Endothelial cell of umbilical vein (primary cell): Measurements from ENCODE around the gene RNU6-9. TPM values are rescaled to one million over a fixed set of nuclear protein-coding genes. Genes with fewer than 3 reads are reported as not detected.
A peak's percentile ranks its signal among the peaks of the same experiment; 100 is the strongest.

ENCODE experiments used
- BruUV-seq: library from RNA; stranded (reverse); fragments of 400-500 nt; replicated peaks from 2 replicates; lab custom pipeline; 2021; lab: Mats Ljungman, UMichigan
- CTCF ChIA-PET: fragments of 300-600, 350-600 bp; sonication (Branson Sonifier 250); formaldehyde crosslinking; loops from one replicate; lab custom pipeline; 2021; ENCODE audit warnings: antibody characterized with exemption, inconsistent platforms; lab: Charles Lee
- POLR2A ChIA-PET: fragments of 300-600, 350-600 bp; sonication (Branson Sonifier 250); formaldehyde crosslinking; loops from one replicate; lab custom pipeline; 2021; ENCODE audit warnings: antibody characterized with exemption, inconsistent platforms; lab: Charles Lee
- DNase-seq: peaks from one replicate; pipeline ENCODE4 v3.0.0-alpha.2; 2011; ENCODE audit warnings: low read depth, low spot score
- FAIRE-seq: peaks from 2 replicates; lab custom pipeline; 2011; peaks lifted over from hg19 to GRCh38; lab: Jason Lieb, UNC
- H2AFZ ChIP-seq: 2 replicates; pipeline ENCODE4 v1.6.0; 2012; ENCODE audit warnings: low read depth, low read length, control low read depth, inconsistent platforms
- H3K27ac ChIP-seq: 2 replicates; pipeline ENCODE4 v1.5.1; 2011; ENCODE audit warnings: low read depth, mild to moderate bottlenecking, control low read depth, low read length, moderate library complexity; ENCODE audit not compliant: insufficient read depth
- H3K27me3 ChIP-seq, 2 experiments: 2 replicates each; pipeline versions ENCODE4 v1.6.0 to v1.6.1; 2011; ENCODE audit warnings: low read length in 2 of 2, mixed read lengths in 1 of 2; ENCODE audit not compliant: control insufficient read depth in 2 of 2, insufficient read depth in 2 of 2
- H3K36me3 ChIP-seq, 2 experiments: 2 replicates in 1 of 2; 3 replicates in 1 of 2; pipeline ENCODE4 v1.5.1; 2011; ENCODE audit warnings: low read length in 2 of 2, mild to moderate bottlenecking in 1 of 2, moderate library complexity in 1 of 2; ENCODE audit not compliant: control insufficient read depth in 2 of 2, insufficient read depth in 2 of 2; ENCODE audit errors: extremely low read depth in 1 of 2
- H3K4me1 ChIP-seq: 3 replicates; pipeline ENCODE4 v1.5.1; 2011; ENCODE audit warnings: mild to moderate bottlenecking, low read length; ENCODE audit not compliant: control insufficient read depth, insufficient read depth; ENCODE audit errors: extremely low read depth
- H3K4me2 ChIP-seq: 2 replicates; pipeline ENCODE4 v1.6.1; 2011; ENCODE audit warnings: low read length, control low read depth, mixed read lengths; ENCODE audit not compliant: insufficient read depth
- H3K4me3 ChIP-seq, 3 experiments: fragments of 200-600 bp in 1 of 3; sonication (generic), shearing (Covaris generic) in 1 of 3; replicated peaks in 1 of 3; 2 replicates each; pipeline ENCODE4 v1.5.1; 2011 to 2016; ENCODE audit warnings: control low read depth in 3 of 3, low read length in 3 of 3, mild to moderate bottlenecking in 2 of 3, inconsistent platforms in 1 of 3, low read depth in 1 of 3, moderate library complexity in 1 of 3; ENCODE audit not compliant: insufficient read depth in 1 of 3
- H3K79me2 ChIP-seq: 2 replicates; pipeline ENCODE4 v1.6.0; 2012; ENCODE audit warnings: low read length, inconsistent platforms; ENCODE audit not compliant: control insufficient read depth, insufficient read depth
- H3K9ac ChIP-seq: replicated peaks from 2 replicates; pipeline ENCODE3; 2011; ENCODE audit warnings: low read length, control low read depth; ENCODE audit not compliant: insufficient read depth; ENCODE audit errors: extremely low read depth
- H3K9me1 ChIP-seq: replicated peaks from 3 replicates; pipeline ENCODE4 v1.6.0; 2011; ENCODE audit warnings: mild to moderate bottlenecking, low read length; ENCODE audit not compliant: control insufficient read depth, insufficient read depth; ENCODE audit errors: extremely low read depth
- H3K9me3 ChIP-seq: replicated peaks from 2 replicates; pipeline ENCODE4 v1.5.1; 2012; ENCODE audit warnings: low read length, inconsistent platforms; ENCODE audit not compliant: control insufficient read depth, insufficient read depth
- H4K20me1 ChIP-seq: replicated peaks from 2 replicates; pipeline ENCODE3; 2011; ENCODE audit warnings: mild to moderate bottlenecking, low read length; ENCODE audit not compliant: control insufficient read depth, insufficient read depth; ENCODE audit errors: extremely low read depth
- EZH2 ChIP-seq: IDR thresholded peaks from 2 replicates; pipeline ENCODE4 v1.6.1; 2012; ENCODE audit warnings: borderline replicate concordance, low read depth, mild to moderate bottlenecking, moderate library complexity, low read length, inconsistent platforms; ENCODE audit not compliant: severe bottlenecking
- FOS ChIP-seq: IDR thresholded peaks from 2 replicates; pipeline ENCODE4 v1.6.1; 2011; ENCODE audit warnings: mild to moderate bottlenecking, low read length, moderate library complexity, borderline replicate concordance; ENCODE audit not compliant: insufficient read depth
- GATA2 ChIP-seq: IDR thresholded peaks from 2 replicates; pipeline ENCODE4 v1.7.0; 2011; ENCODE audit warnings: low read depth, mild to moderate bottlenecking, moderate library complexity, mixed read lengths, low read length; ENCODE audit not compliant: insufficient read length, insufficient read depth
- JUN ChIP-seq: IDR thresholded peaks from 2 replicates; pipeline ENCODE4 v1.6.1; 2011; ENCODE audit warnings: borderline replicate concordance, low read depth; ENCODE audit not compliant: insufficient read length, insufficient read depth
- MAX ChIP-seq: IDR thresholded peaks from 2 replicates; pipeline ENCODE4 v1.6.1; 2011; ENCODE audit not compliant: insufficient read depth, insufficient read length
- MYC ChIP-seq: IDR thresholded peaks from one replicate; pipeline ENCODE4 v1.6.1; 2011; ENCODE audit warnings: mild to moderate bottlenecking, low read depth, low read length
- POLR2A ChIP-seq: IDR thresholded peaks from 2 replicates; pipeline ENCODE4 v1.6.1; 2012; ENCODE audit warnings: low read depth, mild to moderate bottlenecking, control low read depth, low read length
- POLR2AphosphoS5 ChIP-seq: IDR thresholded peaks from 2 replicates; pipeline ENCODE4 v1.6.1; 2012; ENCODE audit warnings: low read depth, mild to moderate bottlenecking, control low read depth, low read length, moderate library complexity; ENCODE audit not compliant: insufficient read depth
- dilution Hi-C: fragments of 300-500 bp; cut with MboI; formaldehyde crosslinking; loops from one replicate; pipeline ENCODE4 v1.15.0; 2019; ENCODE audit warnings: low sequenced_read_pairs; ENCODE audit not compliant: extremely low pct_ligation_motif_present
- intact Hi-C: fragments of 100-400 bp; cut with micrococcal nuclease; formaldehyde crosslinking; loops from one replicate; pipeline ENCODE4 v1.10.0; 2022
- polyA plus RNA-seq, 4 experiments: library from polyadenylated mRNA; depleted of rRNA in 3 of 4; stranded (reverse) in 3 of 4; unstranded in 1 of 4; fragments of >200 nt; gene quantifications; 2 replicates each; pipeline versions ENCODE4 v1.2.1 to v1.2.3, GENCODE V29; 2011 to 2012; ENCODE audit warnings: missing spikeins in 1 of 4
- total RNA-seq: library from RNA; stranded (reverse); gene quantifications from 2 replicates; pipeline ENCODE4 v1.2.3, GENCODE V29; 2021
- TF ChIP-seq, protein P1 (sequence below), 2 donors: IDR thresholded peaks; 1 replicate in 1 of 2; 2 replicates in 1 of 2; pipeline ENCODE4 v1.5.1; 2011; ENCODE audit warnings: low read length in 2 of 2, mild to moderate bottlenecking in 2 of 2, moderate library complexity in 2 of 2, control low read depth in 1 of 2, inconsistent platforms in 1 of 2, low read depth in 1 of 2; ENCODE audit not compliant: insufficient read depth in 1 of 2; ENCODE audit errors: extremely low read depth in 1 of 2

Gene RNU6-9
- total and polyA plus RNA-seq, 2 donors (not counting 3 experiments of a cell fraction or from before 2014, with no cell fraction given) = not detected

DNA sequence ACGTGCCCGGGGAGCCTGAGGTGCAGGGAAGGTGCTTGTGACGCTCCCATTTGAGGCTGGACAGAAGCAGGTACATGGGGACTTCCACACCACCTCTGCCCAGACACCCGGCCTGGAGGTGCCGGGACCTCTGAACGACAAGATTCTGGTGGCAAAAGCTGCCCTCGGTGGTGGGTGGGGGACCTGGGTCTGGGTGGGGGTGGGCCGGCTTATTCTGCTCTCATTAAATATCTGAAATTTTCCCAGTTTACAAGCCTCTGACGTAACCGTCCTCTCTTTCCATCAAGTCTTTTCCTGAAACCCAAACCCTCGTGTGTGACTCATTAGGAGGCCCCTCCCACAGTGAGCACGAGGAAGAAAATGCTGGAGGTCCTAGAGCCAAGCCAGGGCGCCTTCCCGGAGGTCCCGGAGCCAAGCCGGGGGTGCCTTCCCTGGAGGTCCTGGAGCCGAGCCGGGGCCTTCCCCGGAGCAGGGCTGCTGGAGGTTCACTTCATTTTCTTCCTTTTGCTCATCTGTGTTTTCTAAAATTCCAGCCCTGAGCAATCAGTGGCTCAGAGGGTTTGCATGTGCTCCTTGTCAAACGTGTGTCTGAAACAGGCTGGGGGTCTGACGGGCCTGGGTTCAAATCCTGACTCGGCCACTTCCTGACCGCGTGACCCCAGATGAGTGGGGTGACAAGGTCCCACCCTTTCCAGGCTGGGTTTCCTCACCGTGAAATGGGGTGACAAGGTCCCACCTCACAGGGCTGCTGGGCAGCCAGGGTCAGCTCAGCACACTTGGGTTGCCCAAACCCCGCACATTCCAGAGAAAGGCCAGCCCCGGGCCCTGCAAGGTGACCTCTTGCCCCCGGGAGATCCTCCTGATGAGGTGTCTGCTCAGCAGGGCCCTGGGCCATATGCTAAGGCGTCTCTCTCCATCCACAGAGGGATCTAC lies 23.8 kb upstream of the RNU6-9 start:
- Histone ChIP-seq H3K4me2 (no peak overlapping the region), H3K36me3 (peaks cover 0 to 13% of the 10 kb centered on the region in 2 experiments), H3K4me3 (no peak overlapping the region), H3K79me2 (no peaks in the 10 kb centered on the region), H3K9ac (no peak overlapping the region), H4K20me1 (no peaks in the 10 kb centered on the region), H2AFZ (no peak overlapping the region), H3K4me1 (peaks cover 9% of the 10 kb centered on the region), H3K27me3 (no peaks in the 10 kb centered on the region), H3K9me1 (no peaks in the 10 kb centered on the region), H3K27ac (peak overlapping the region; percentile 44), H3K9me3 (no peaks in the 10 kb centered on the region)
- ChIA-PET POLR2A (no interaction called here), CTCF (no interaction called here)
- intact Hi-C loops = loop anchor here (1.0 kb wide), 1 partner anchor 206 kb away; the partner anchor contains the start of gene RNF126
- dilution Hi-C loops = no loop called here
- FAIRE-seq (peak; percentile 85), DNase-seq (peak; percentile 88)
- no TSS peak for BruUV-seq
- TF ChIP-seq JUN (peak; percentile 74), FOS (peak; percentile 69), EZH2 (no peak), POLR2A (no peak), GATA2 (no peak), MAX (no peak), MYC (no peak), POLR2AphosphoS5 (no peak)
- TF ChIP-seq, protein P1, sequence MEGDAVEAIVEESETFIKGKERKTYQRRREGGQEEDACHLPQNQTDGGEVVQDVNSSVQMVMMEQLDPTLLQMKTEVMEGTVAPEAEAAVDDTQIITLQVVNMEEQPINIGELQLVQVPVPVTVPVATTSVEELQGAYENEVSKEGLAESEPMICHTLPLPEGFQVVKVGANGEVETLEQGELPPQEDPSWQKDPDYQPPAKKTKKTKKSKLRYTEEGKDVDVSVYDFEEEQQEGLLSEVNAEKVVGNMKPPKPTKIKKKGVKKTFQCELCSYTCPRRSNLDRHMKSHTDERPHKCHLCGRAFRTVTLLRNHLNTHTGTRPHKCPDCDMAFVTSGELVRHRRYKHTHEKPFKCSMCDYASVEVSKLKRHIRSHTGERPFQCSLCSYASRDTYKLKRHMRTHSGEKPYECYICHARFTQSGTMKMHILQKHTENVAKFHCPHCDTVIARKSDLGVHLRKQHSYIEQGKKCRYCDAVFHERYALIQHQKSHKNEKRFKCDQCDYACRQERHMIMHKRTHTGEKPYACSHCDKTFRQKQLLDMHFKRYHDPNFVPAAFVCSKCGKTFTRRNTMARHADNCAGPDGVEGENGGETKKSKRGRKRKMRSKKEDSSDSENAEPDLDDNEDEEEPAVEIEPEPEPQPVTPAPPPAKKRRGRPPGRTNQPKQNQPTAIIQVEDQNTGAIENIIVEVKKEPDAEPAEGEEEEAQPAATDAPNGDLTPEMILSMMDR (IDR thresholded peaks at IDR 0.05; ENCODE audit: extremely low read depth in 1 of 2, insufficient read depth in 1 of 2, low read depth in 1 of 2, low read length in 2 of 2) = no peak
